GM19099 (cell line): ENCODE results near the gene XPC.

ENCODE experiments used
- POLR2A ChIP-seq: IDR thresholded peaks from 3 replicates; pipeline ENCODE4 v1.6.1; 2011; ENCODE audit warnings: low read depth; ENCODE audit not compliant: insufficient read length; ENCODE audit errors: extremely low read depth

Gene XPC

DNA sequence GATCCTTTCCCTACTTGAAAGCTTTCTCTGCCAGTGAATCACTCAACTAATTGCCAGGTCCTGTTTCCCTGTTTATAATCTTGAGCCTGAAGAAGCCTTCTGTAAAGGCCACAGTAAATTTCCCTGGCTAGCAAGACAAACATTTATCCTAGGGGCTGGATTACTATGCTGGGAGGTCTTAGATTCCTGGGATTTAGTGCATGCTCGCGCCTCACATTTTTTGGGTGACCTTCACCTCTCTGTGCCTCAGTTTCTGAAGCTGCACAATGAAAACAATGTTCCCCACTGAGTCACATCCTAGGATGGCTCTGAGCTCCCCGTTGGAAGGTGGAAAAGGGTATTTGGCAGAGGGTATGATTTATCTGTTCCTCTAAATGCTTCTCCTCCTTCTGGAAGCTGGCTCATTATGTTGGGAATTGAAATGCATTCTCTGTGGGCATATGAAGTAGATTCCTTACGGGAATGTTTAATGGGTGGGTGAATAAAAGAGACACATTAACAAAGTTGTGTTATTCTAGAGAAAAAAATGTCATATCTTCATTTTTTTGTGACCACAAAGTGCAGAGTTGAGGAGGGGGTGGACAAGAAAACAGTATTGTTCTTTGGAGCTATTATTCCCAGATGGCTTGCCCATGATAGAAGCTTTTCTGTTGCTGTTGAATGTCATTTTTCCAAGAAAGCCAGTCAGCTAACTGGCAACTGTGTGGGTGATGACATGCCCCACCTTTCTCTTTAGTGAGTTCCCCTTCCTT is 32.6 kb upstream of the XPC start:
- TF ChIP-seq POLR2A: no peak

DNA sequence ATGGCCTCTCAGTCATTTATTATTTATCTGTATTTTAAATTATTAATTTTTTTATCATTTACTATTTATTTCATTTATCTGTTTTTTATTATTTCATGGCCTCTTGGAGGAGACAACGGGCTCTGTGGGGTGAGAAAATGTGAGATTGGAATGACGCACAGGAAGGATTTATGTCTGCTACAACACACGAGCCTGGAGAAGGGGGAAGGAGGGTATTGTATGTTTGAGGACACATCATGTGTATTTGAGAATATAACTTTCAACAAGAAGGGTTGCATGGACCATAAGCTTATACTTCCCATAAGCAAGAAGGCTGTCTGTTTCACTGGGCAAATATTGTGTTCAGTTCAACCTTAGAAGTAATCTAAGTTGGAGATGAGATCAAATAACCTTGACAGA is 31.9 kb upstream of the XPC start:
- TF ChIP-seq POLR2A: no peak

DNA sequence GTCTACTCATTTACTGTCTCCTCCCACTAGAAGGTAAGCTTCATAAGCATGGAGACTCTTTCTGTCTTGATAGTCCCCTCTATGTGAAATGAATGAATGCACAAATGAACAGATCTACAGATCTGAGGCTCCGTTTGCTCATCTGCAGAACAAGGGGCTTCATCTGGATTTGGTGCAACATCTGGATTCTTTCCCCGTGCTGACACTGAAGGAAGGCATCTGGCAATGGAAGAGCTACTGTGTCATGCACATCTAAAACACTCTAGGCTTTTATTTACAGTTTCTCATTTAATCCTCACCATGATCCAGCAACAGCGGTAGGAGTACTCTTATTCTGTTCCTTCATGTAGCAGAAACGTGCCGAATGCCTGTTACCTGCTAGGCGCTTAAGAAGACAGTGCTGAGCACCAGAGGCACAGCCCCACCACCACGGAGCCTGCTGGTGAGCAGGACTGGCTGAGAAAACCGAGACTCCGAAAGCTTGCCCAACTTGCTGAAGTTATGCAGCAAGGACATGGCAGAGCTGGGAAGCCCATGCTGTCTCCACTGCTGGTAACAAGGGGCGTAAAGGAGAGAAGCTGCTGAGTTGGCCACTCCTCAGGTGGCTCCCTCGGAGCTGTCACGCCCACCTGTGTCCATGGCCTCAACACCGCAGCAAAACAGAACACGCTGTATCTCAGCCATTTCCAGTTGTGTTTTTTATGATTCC is 31.3 kb upstream of the XPC start:
- TF ChIP-seq POLR2A: no peak

DNA sequence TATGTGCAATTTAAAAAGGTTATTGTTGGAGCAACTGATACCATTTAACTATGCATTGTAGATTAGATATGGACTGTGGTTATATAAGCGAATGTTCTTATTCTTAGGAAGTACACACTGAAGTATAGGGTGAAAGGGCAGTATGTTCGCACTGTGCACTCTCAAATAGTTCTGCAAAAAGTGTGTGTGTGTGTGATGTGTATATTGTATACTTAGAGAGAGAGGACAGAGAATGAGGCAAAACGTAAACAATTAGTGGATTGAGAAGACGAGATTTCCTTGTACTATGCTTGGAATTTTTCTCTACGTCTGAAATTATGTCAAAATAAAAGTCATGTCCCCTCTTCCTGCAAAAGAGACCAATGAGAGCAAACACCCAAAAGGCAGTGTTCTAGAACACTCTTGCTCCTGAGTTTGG is 30.6 kb upstream of the XPC start:
- no peak for TF ChIP-seq POLR2A

DNA sequence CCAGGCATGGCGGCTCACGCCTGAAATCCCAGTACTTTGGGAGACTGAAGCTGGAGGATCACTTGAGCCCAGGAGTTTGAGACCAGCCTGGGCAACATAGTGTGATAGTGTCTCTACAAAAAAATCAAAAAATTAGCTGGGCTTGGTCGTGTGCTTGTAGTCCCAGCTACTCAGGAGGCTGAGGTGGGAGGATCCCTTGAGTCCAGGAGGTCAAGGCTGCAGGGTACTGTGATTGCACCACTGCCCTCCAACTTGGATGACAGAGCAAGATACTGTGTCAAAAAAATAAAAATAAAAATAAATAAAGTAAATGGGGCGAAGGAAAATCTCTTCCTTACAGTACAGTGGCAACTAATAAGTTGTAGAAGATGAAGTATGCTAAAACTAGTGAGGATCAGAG is 29.8 kb upstream of the XPC start:
- TF ChIP-seq POLR2A: no peak

DNA sequence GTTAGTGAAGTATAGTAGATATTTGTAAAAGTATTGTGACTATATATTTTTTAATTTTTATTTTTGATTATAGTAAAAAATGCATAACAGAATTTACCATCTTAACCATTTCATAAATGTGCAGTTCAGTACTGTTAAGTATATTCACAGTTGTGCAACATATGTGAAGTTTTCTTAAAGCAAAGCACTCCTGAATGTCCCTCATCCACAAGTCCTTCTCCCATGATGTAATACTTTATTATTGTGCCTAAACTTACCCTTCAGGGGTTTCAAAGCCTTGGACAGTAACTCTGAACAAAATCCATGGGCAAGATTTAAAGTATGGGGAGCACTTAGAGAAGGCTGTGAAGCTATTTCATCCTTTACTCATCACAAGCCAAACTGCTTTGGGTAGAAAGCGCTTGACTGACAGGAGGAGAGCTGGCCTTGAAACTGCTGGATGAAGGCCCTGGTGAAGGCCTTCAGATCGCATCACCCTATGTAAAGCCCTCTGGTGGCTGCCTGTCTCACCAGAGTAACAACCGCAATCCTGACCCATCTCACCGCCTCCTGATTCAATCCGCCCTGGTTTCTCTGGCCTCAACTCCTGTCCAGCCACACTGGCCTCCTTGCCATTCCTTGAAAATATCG is 28.3 kb upstream of the XPC start:
- TF ChIP-seq POLR2A: no peak

DNA sequence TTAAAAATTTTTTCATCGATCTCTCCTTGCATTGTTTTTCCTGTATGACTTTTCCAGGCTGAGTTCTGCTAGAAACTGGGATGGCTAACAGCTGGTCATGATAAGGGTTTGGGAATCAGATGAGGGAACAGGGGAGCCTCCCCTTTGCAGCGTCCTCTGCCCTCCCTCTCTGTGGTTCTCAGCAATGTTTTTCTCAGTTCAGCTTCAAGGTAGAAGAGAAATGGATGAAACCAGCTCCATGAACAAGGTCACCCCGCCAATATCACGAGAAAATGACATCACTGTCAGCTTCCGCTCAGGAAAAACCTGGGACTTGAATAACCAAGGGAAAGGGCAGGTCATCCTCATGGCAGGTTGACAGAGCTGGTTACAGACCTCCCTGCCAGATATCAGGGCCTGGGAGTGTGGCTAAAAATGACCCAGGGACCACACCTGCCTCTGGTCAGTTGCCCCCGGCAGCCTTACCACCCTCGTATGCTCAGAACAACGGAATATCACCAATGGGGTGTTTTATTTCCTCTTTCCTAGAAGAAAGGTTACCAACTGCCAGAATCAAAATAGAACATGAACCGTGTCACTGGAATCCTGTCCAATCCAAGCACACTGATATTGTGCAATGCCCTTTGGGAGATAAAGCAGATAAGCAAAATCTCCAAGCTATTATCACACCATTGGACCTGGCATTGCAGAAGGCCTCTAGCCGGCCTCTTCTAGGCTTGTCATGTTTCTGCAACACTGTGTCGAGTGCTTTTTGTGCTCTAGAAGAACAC is 26.3 kb upstream of the XPC start:
- TF ChIP-seq POLR2A: no peak

DNA sequence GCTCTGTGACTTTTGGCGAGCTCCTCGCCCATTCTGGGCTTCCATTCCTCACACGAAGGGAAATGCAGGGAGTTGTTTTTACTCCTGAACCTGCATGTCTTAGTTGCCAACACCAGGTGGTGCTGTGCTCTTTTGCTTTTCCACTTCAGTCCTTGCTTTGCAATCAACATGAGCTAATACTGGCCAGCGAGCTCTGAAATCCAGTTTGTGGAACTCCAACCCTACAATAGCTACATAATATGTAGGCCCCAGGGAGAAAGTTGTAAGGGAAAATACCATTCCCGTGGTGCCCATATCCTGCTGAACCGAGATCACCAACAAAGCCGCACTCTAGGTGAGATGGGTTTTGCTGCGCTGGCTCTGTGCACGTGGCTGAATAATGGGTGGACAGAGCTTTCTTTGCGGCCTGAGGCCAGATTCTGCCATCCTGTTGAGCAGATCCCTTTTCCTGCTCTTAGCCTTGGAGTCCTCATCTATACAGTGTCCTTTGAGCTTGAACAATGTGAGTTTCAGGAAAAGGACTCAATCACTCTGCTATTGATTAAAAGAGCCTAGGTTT is 25.2 kb upstream of the XPC start:
- TF ChIP-seq POLR2A: no peak

DNA sequence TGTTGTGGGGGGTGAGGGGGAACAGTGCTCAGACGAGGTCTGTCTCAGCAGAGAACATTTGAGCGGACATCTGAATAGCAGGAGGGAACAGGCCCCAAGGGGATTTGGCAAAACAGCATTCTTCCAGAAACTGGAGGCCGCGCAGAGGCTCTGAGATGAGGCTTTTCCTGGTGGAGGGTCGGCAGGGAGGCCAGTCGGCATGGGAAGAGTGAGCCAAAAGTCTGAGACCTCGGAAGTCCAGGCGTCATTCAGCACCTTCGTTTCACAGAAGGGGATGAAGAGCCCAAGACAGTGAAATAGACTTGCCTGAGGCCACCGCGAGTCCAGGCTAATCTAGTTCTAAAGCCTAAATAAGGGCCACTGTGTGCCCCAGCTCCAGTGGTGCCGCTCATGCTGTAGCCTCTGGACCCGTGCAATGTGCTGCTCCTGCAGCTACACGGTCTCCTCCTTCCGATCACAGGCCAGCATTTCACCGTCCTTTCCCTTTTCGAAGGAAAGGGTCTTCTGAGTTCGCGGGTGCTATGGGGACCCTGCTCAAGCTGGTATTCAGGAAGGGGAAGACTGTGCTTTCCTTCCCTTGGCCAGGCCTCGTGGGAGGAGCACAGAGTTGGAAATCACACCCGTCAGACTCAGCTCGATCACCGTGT is 24.6 kb upstream of the XPC start:
- no peak for TF ChIP-seq POLR2A

DNA sequence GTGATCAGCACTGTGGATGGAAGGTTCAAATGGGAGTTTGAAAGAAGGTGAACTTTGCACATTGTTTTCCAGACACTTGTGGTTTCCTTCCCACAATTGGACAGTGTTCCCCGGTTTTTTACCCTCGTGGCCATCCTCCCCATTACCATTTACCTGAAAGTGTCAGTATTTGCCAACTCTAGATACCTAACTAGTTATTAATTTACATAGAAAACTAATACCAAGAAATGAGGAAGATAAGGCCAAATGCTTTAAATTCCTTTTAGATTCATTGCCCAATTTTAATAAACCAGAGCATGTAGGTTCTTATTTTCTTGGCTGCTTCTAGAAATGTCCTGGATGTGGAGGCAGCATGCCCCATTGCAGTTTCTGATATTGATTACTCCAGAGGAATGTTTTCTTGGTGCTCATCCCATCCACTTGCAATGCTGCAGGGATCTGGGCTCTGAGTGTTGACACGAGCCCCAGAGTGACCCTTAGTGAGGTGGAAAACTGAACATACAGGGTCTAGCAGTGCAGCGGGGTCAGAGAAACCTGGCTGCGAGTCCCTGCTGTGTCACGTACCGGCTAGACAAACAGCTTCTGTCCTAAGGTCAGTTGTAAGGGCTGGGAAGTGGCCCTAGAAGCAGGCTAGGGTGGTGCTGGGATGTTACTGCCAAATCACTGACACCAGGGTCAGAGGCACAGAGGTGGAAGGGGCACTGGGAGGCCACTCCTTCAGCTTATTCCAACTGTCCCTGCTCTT is 23.7 kb upstream of the XPC start:
- TF ChIP-seq POLR2A: no peak

DNA sequence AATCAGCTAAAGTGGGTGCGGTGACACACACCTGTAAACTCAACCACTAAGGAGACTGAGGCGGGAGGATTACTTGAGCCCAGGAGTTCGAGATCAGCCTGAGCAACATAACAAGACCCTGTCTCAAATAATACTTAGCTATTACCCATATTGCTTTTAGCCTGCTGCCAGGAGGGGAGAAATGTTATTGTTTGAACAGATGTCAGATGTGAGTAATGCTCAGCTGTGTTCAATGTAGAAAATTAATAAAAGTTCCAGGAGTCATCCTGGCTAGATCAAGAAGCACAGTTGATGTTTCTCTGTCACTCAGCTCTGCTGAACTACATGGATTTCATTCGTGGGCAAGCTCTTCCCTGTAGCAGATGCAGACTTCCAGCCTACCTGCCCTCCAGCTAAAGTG is 22.4 kb upstream of the XPC start:
- no peak for TF ChIP-seq POLR2A

DNA sequence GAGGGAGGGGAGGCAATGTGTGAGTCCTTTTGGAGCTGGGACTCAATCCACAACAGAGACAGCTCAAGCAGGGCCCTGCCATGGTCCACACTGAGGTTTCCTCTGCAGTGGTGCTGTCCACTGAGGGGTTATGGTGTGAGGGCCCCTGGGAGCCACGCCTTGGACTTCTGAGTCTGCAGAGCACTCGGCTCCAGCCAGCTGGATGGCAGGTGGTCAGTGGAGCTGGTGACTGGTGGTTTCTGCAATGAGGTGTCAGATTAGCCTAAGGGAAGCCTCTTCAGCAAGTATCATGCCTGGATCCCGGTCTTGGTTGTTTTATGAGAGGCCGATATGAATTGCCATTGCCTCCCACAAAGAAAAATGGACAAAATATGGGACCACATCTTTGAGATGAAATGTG is 21.9 kb upstream of the XPC start:
- TF ChIP-seq POLR2A: no peak

DNA sequence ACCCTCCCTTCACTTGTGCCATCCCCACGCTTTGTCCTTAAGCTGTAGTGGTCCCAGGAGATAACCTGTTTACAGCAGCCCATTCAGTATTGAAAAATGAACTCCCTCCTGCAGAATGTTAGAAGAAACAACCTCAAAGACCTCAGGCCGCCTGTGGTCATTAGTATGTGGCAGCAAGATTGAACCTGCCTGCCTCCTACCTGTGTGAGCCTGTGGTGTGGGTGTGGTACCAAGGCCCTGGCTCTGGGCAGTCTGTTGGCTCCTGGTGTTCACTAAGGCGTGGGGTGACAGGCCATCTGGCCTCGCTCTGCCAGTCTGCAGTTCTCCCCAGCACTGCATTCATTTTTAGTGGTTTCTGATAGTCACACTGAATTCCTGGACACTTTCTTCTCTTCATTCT is 21.2 kb upstream of the XPC start:
- no peak for TF ChIP-seq POLR2A

DNA sequence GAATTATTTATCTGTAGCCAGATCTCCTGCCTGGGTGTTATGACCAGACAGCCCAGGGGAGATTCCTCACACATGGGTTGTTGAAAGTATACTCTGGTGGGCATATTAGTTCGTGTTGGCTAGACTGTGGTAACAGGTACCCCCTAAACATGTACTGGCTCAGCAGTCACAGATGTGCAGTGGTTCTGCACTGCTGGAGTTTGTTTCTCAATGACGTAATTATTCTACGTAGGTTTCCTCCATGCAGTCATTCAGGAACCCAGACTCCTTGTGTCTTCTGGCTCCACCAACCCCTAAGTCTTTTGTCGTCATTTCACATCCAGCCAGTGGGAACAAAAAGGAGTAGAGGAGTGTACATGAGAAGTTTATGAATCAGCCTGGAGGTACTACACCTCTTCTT is 16.5 kb upstream of the XPC start:
- TF ChIP-seq POLR2A: no peak

DNA sequence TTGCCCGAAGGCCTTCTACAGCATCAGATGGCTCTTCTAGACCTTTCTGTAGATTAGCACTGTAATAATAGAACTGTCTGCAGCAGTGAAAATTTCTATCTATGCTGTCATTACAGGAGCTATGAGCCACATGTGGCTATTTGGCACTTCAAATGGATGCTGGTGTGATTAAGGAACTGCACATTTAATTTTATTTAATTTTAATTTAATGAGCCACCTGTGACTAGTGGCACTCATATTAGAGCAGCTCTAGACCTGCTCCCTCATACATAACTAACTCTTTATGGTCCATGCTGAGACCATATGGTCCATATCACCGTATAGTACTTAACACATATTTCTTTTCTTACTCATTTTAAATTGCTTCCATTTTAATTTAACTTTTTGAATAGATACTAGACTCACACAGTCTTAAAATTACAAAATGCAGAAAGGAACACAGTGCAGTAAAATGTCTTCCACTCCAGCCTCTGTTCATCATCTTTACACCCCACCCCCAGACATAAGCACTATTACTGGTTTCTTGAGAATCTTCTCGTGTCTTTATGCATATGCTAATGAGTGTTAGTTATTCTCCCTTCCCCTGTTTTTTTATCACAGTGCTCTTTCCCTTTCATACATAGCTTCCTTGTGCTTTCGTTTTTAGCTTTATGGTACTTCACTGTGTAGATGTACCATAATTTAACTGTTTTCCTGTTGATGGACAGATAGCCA is 9.8 kb upstream of the XPC start:
- TF ChIP-seq POLR2A: no peak
